Measurements from ENCODE around the gene MARK3. TPM values are rescaled to one million over a fixed set of nuclear protein-coding genes. Genes with fewer than 3 reads are reported as not detected.

MARK3 gene
- total and polyA plus RNA-seq, 2 of the 13 experiments (the other 11 are each of a cell fraction or from before 2014, with no cell fraction given), result 47.7 to 56.6 TPM

DNA sequence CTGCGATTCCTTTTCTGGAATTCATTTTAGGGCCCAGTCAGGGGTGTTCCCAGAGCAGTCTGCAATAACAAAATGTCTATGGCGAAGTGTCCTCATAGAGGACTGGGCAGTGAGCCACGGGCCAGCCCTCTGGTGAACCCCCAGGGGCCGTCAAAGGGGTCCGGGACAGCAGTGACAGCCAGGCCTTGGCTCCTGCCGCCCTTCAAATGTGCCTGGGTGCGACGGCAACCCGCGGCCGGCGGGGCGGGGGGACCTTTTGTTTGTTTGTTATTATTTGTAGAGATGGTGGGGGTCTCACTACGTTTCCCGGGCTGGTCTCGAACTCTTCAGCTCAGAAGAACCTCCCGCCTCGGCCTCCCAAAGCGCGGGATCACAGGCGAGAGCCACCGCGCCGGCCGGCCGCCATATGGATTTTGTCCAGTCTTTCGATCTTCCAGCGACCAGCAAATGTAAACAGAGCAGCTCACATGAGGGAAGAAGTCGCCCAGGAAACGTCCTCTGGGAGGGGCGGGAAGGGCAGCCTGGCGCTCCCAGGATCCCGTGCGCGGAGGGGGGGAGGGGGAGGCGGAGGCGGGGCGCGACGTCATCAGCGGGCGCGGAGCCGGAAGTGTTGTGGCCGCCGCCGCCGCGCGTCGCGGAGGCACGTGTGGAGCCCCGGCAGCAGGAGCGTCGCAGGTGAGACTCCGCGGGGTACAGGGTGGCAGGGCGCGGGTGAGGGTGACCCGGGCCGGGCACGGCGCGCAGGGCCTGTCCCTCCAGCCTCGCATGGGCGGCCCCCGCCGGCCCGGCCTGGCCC lies 143.6 kb downstream of the MARK3 start, which contains the start of gene TRMT61A (continued):
- TF ChIP-seq, protein P1, sequence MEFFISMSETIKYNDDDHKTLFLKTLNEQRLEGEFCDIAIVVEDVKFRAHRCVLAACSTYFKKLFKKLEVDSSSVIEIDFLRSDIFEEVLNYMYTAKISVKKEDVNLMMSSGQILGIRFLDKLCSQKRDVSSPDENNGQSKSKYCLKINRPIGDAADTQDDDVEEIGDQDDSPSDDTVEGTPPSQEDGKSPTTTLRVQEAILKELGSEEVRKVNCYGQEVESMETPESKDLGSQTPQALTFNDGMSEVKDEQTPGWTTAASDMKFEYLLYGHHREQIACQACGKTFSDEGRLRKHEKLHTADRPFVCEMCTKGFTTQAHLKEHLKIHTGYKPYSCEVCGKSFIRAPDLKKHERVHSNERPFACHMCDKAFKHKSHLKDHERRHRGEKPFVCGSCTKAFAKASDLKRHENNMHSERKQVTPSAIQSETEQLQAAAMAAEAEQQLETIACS (CRISPR knock-in tag; IDR thresholded peaks at IDR 0.05), result no peak
- TF ChIP-seq MLLT10 (CRISPR knock-in tag; IDR thresholded peaks at IDR 0.05) (no peak), ZSCAN25 (CRISPR knock-in tag; IDR thresholded peaks at IDR 0.05) (peak; percentile 39; the same call in 1 of the 2 replicates), ZNF557 (CRISPR knock-in tag; IDR thresholded peaks at IDR 0.05) (no peak), ZNF430 (CRISPR knock-in tag; IDR thresholded peaks at IDR 0.05) (peak; percentile 63; the same call in 1 of the 2 replicates), FOSL2 (CRISPR knock-in tag; IDR thresholded peaks at IDR 0.05) (0 out of 2 replicates have a peak, but pooled peaks have one; percentile 28), SMAD3 (CRISPR knock-in tag; IDR thresholded peaks at IDR 0.05) (0 out of 2 replicates have a peak, but pooled peaks have one; percentile 27), ZIK1 (CRISPR knock-in tag; IDR thresholded peaks at IDR 0.05; ENCODE audit: borderline replicate concordance, low read depth) (peak; percentile 56; the same call in 1 of the 2 replicates), SP4 (CRISPR knock-in tag; IDR thresholded peaks at IDR 0.05) (0 out of 2 replicates have a peak, but pooled peaks have one; percentile 52), MEIS2 (CRISPR knock-in tag; IDR thresholded peaks at IDR 0.05) (peak; percentile 34), ZNF747 (CRISPR knock-in tag; IDR thresholded peaks at IDR 0.05; ENCODE audit: borderline replicate concordance) (0 out of 2 replicates have a peak, but pooled peaks have one; percentile 30), ZNF547 (CRISPR knock-in tag; IDR thresholded peaks at IDR 0.05) (0 out of 2 replicates have a peak, but pooled peaks have one; percentile 13), NFE2L2 (IDR thresholded peaks at IDR 0.05; ENCODE audit: low read length) (no peak), GATAD1 (CRISPR knock-in tag; IDR thresholded peaks at IDR 0.05) (peak; percentile 89), BHLHE40 (IDR thresholded peaks at IDR 0.05; ENCODE audit: low read length) (peak; percentile 91), SOX5 (CRISPR knock-in tag; IDR thresholded peaks at IDR 0.05; ENCODE audit: borderline replicate concordance) (no peak; the same call in 1 of the 2 replicates), ZNF432 (CRISPR knock-in tag; IDR thresholded peaks at IDR 0.05; ENCODE audit: borderline replicate concordance) (no peak), HMG20A (CRISPR knock-in tag; IDR thresholded peaks at IDR 0.05; ENCODE audit: borderline replicate concordance) (no peak), ZNF263 (CRISPR knock-in tag; IDR thresholded peaks at IDR 0.05) (no peak; the same call in 1 of the 2 replicates), MBNL3 (CRISPR knock-in tag; conservative IDR thresholded peaks at IDR 0.05) (no peak), ZNF891 (CRISPR knock-in tag; IDR thresholded peaks at IDR 0.05) (0 out of 2 replicates have a peak, but pooled peaks have one; percentile 63), ZNF350 (CRISPR knock-in tag; IDR thresholded peaks at IDR 0.05; ENCODE audit: borderline replicate concordance, low read depth) (peak; percentile 53; the same call in 1 of the 2 replicates), ZNF121 (CRISPR knock-in tag; IDR thresholded peaks at IDR 0.05) (no peak), SPEN (CRISPR knock-in tag; IDR thresholded peaks at IDR 0.05; ENCODE audit: low read depth) (peak; percentile 15; the same call in 1 of the 2 replicates), SKI (IDR thresholded peaks at IDR 0.05; ENCODE audit: partially characterized antibody) (no peak)
- TF ChIP-seq, protein P2, sequence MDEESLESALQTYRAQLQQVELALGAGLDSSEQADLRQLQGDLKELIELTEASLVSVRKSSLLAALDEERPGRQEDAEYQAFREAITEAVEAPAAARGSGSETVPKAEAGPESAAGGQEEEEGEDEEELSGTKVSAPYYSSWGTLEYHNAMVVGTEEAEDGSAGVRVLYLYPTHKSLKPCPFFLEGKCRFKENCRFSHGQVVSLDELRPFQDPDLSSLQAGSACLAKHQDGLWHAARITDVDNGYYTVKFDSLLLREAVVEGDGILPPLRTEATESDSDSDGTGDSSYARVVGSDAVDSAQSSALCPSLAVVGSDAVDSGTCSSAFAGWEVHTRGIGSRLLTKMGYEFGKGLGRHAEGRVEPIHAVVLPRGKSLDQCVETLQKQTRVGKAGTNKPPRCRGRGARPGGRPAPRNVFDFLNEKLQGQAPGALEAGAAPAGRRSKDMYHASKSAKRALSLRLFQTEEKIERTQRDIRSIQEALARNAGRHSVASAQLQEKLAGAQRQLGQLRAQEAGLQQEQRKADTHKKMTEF (CRISPR knock-in tag; IDR thresholded peaks at IDR 0.05), result 0 out of 2 replicates have a peak, but pooled peaks have one; percentile 54
- TF ChIP-seq, protein P3, sequence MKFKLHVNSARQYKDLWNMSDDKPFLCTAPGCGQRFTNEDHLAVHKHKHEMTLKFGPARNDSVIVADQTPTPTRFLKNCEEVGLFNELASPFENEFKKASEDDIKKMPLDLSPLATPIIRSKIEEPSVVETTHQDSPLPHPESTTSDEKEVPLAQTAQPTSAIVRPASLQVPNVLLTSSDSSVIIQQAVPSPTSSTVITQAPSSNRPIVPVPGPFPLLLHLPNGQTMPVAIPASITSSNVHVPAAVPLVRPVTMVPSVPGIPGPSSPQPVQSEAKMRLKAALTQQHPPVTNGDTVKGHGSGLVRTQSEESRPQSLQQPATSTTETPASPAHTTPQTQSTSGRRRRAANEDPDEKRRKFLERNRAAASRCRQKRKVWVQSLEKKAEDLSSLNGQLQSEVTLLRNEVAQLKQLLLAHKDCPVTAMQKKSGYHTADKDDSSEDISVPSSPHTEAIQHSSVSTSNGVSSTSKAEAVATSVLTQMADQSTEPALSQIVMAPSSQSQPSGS (CRISPR knock-in tag; IDR thresholded peaks at IDR 0.05), result no peak; the same call in 1 of the 2 replicates
